GM12892 (cell line): Measurements from ENCODE around the gene CHRNG.

Source experiments
- POLR2A ChIP-seq: IDR thresholded peaks from 2 replicates; pipeline ENCODE4 v1.6.1; 2011; ENCODE audit warnings: low read depth, low read length, control low read depth
- TAF1 ChIP-seq: IDR thresholded peaks from 2 replicates; pipeline ENCODE4 v1.6.1; 2011; ENCODE audit warnings: low read depth, mild to moderate bottlenecking, control low read depth, low read length, borderline replicate concordance

GRCh38 chr2:232547991-232548390, 8.5 kb downstream of the CHRNG start:
- no peak for TF ChIP-seq POLR2A
- TF ChIP-seq TAF1 = no peak
